Muscle layer of duodenum (tissue), 2 donors: ENCODE data around the gene LENEP.
"Not testable (repeated sequence)": the region's sequence is repeated elsewhere in the genome, so short reads cannot be mapped to it uniquely, and the experiment has no call there.

Experiments
- H3K27ac ChIP-seq: one replicate; pipeline ENCODE4 v1.7.0; 2013; ENCODE audit warnings: mild to moderate bottlenecking, low read length
- H3K27me3 ChIP-seq: one replicate; pipeline ENCODE4 v1.7.0; 2013; ENCODE audit warnings: low read depth, mild to moderate bottlenecking, control low read depth, low read length
- H3K36me3 ChIP-seq, 2 donors: one replicate each; pipeline ENCODE4 v1.7.0; 2013; ENCODE audit warnings: low read length in 2 of 2, control low read depth in 1 of 2, mild to moderate bottlenecking in 1 of 2; ENCODE audit not compliant: insufficient read depth in 2 of 2, control insufficient read depth in 1 of 2
- H3K4me1 ChIP-seq, 2 donors: one replicate each; pipeline ENCODE4 v1.7.0; 2013; ENCODE audit warnings: low read length in 2 of 2, mild to moderate bottlenecking in 2 of 2, control low read depth in 1 of 2, moderate library complexity in 1 of 2; ENCODE audit not compliant: insufficient read depth in 2 of 2, control insufficient read depth in 1 of 2
- H3K4me3 ChIP-seq, 2 donors: one replicate each; pipeline ENCODE4 v1.7.0; 2013; ENCODE audit warnings: low read length in 2 of 2, low read depth in 1 of 2, mild to moderate bottlenecking in 1 of 2
- H3K9me3 ChIP-seq, 2 donors: one replicate each; pipeline ENCODE4 v1.7.0; 2013; ENCODE audit warnings: low read length in 2 of 2, control low read depth in 1 of 2, mild to moderate bottlenecking in 1 of 2; ENCODE audit not compliant: control insufficient read depth in 1 of 2
- donor health status: healthy.

LENEP gene

DNA sequence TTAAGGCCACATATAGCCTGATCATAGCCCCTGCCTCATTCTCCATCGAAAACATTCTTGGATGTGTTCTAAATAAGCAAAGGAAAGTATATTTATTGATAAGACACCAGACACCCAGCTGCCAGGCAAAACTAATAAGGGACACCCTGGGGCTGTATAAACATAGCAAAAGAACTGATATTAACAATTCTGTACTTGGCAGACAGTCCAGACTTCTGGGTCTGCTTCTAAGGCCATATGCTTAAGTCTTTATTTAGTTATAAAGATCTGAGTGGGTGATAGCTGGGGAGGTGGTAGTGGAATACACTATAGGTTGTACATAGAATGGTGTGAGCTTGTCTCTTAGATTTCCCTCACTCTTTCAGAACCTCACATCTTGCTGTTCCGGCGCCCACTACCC lies 15.0 kb upstream of the LENEP start:
- Histone ChIP-seq H3K27ac (no peak overlapping the region), H3K4me3 (no peak overlapping the region), H3K36me3 (peaks cover 4 to 7% of the 10 kb centered on the region in 2 donors), H3K9me3 (no peaks in the 10 kb centered on the region), H3K4me1 (peaks cover 11 to 17% of the 10 kb centered on the region in 2 donors), H3K27me3 (no peaks in the 10 kb centered on the region)

GRCh38 chr1:154982341-154982740 lies 11.0 kb upstream of the LENEP start:
- Histone ChIP-seq H3K4me3 (peak overlapping the region; percentile 72 to 100), H3K36me3 (peaks cover 0 to 5% of the 10 kb centered on the region in 2 donors), H3K27ac (peak overlapping the region; percentile 28), H3K9me3 (no peaks in the 10 kb centered on the region), H3K27me3 (no peaks in the 10 kb centered on the region), H3K4me1 (peaks cover 10 to 15% of the 10 kb centered on the region in 2 donors)

DNA sequence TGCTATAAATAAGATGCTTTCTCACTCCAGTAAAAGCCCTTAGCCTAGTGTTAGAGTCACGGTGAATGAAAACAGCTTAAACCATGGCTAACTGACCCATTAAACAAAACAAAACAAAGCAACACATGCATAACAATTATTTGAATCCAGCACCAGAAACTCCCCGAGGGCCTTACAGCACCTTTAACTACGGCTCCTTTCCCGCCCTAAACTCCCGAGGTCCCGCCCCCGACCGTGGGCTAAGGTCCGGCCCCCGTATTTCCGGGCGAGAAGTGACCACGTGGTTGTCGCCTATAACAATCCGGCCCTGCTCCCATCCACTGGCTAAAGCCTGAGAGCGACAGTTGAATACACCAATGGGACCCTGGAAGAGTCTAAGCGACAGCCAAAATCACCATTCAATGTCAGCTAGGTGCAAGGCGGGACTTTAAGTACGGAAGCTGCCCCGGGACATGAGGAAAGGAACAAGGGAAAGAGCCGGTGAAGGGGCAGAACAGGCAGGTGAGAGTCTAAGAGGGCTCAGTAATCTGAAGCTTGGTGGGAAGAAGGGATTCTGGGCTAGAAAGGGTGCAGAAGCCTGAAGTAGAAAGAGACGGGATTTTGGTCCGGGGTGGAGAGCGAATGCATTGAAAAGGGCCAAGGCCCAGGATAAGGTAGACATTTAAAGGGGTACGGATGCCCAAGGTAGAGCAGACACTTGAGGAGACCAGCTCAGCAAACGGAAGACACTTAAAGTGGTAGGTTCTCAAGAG lies 10.3 kb upstream of the LENEP start, which contains the start of gene FLAD1:
Gene FLAD1, plus strand, starts transcription at position 448 of the 752 bp plus-strand sequence. CDS start 351 bp downstream, outside the sequence.
- H3K27me3 ChIP-seq, result no peaks in the 10 kb centered on the region
- peak within 1 kb of the TSS; percentile 94 for H3K27ac ChIP-seq
- H3K4me3 ChIP-seq, result peak within 1 kb of the TSS; percentile 72 to 100
- peaks cover 10 to 15% of the 10 kb centered on the region in 2 donors for H3K4me1 ChIP-seq
- H3K9me3 ChIP-seq, result no peaks in the 10 kb centered on the region
- peaks cover 7 to 11% of the 10 kb centered on the region in 2 donors for H3K36me3 ChIP-seq

- Histone ChIP-seq H3K9me3 (no peaks in the 10 kb centered on the region), H3K4me1 (peaks cover 10 to 15% of the 10 kb centered on the region in 2 donors), H3K27ac (peak overlapping the region; percentile 94), H3K27me3 (no peaks in the 10 kb centered on the region), H3K4me3 (peak overlapping the region; percentile 72 to 100), H3K36me3 (peaks cover 16% of the 10 kb centered on the region in 2 donors)
Measured at GRCh38 chr1:154983776-154984466, 9.5 kb upstream of the LENEP start.

- H3K4me3 ChIP-seq, H3K9me3 ChIP-seq, H3K27me3 ChIP-seq, H3K27ac ChIP-seq: not testable (repeated sequence)
- peaks cover 19 to 25% of the 10 kb centered on the region in 2 donors for H3K36me3 ChIP-seq
- H3K4me1 ChIP-seq, result peaks cover 10 to 15% of the 10 kb centered on the region in 2 donors
Measured at GRCh38 chr1:154986736-154987135, 6.7 kb upstream of the LENEP start.

DNA sequence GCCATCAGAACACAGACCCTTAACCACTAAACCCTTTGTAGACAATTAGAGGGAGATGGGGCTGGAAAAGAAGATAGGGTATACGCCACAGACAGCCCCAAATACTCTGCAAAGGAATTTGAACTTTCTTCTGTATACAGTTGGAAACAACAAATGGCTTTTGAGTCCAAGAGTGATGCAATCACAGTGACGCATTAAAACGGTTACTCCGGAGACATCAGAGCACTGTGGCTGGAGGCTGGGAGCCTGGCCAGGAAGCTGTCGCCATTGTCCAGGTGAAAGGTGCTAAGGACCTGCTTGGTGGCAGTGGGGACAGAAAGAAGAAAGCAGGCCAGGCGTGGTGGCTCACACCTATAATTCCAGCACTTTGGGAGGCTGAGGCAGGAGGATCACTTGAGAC lies 6.1 kb upstream of the LENEP start:
- H3K4me1 ChIP-seq, result peaks cover 10 to 12% of the 10 kb centered on the region in 2 donors
- no peak overlapping the region for H3K27ac ChIP-seq
- H3K27me3 ChIP-seq, result no peaks in the 10 kb centered on the region
- H3K9me3 ChIP-seq, result no peaks in the 10 kb centered on the region
- peaks cover 19 to 25% of the 10 kb centered on the region in 2 donors for H3K36me3 ChIP-seq
- no peak overlapping the region for H3K4me3 ChIP-seq

- H3K27me3 ChIP-seq, result no peaks in the 10 kb centered on the region
- no peak overlapping the region for H3K4me3 ChIP-seq
- H3K9me3 ChIP-seq, result no peaks in the 10 kb centered on the region
- no peak overlapping the region for H3K27ac ChIP-seq
- peaks cover 19 to 29% of the 10 kb centered on the region in 2 donors for H3K36me3 ChIP-seq
- peaks cover 6% of the 10 kb centered on the region in 2 donors for H3K4me1 ChIP-seq
Measured at GRCh38 chr1:154988058-154988954, 5.1 kb upstream of the LENEP start.

DNA sequence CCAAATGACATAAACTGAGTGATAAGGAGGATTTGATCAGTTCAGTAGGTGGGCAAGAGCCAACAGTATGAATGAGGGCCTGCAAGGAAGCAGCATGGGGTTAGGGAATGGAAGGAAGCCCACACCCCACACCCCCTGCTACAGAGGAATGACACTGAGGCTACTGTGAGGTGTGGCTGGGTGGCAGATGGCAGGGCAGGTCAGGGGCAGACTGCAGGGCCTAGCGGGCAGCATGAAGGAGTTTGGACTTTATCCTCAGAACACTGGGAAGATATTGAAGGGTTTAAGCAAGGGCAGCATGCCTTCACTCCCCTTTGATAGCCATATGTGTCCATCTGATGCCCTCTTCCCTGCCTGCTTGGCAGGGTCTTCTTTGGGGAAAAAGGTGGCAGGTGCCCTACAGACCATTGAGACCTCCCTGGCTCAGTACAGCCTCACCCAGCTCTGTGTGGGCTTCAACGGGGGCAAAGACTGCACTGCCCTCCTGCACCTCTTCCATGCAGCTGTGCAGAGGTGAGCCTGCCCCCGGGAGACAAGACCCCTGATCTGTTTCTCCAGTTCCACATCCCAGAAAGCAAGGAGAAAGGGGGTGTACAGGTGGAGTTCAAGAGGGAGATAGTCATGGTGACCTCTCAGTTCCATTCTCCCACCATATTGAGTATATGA lies 4.1 kb upstream of the LENEP start:
- Histone ChIP-seq H3K27ac (no peak overlapping the region), H3K36me3 (peaks cover 19 to 29% of the 10 kb centered on the region in 2 donors), H3K4me3 (no peak overlapping the region), H3K27me3 (no peaks in the 10 kb centered on the region), H3K9me3 (no peaks in the 10 kb centered on the region), H3K4me1 (no peaks in the 10 kb centered on the region)

GRCh38 chr1:154990276-154990675 lies 3.1 kb upstream of the LENEP start:
- H3K4me3 ChIP-seq, result no peak overlapping the region
- H3K27me3 ChIP-seq, result no peaks in the 10 kb centered on the region
- no peaks in the 10 kb centered on the region for H3K4me1 ChIP-seq
- peaks cover 19 to 29% of the 10 kb centered on the region in 2 donors for H3K36me3 ChIP-seq
- H3K9me3 ChIP-seq, result no peaks in the 10 kb centered on the region
- H3K27ac ChIP-seq, result no peak overlapping the region

GRCh38 chr1:154992721-154993571 lies 440 bp upstream of the LENEP start:
- Histone ChIP-seq H3K4me3 (no peak overlapping the region), H3K27me3 (no peaks in the 10 kb centered on the region), H3K4me1 (peaks cover 0 to 4% of the 10 kb centered on the region in 2 donors), H3K27ac (no peak overlapping the region), H3K9me3 (no peaks in the 10 kb centered on the region), H3K36me3 (peaks cover 13 to 24% of the 10 kb centered on the region in 2 donors)
